Endothelial cell of hepatic sinusoid (primary cell): ENCODE results near the gene AADAC.
"Not testable (repeated sequence)": the region's sequence is repeated elsewhere in the genome, so short reads cannot be mapped to it uniquely, and the experiment has no call there.

Experiments used
- in situ Hi-C: cut with HindIII; loops from 2 replicates; pipeline ENCODE4 v1.10.0; 2017; ENCODE audit warnings: low sequenced_read_pairs

AADAC gene

GRCh38 chr3:151813799-151814198, at the start of gene AADAC:
AADAC (plus strand) TSS chr3:151814116; CDS start chr3:151814163, 47 bp downstream.
- in situ Hi-C loops, result no loop called here

GRCh38 chr3:151764699-151765098, 49.2 kb upstream of the AADAC start:
- in situ Hi-C loops, result not testable (repeated sequence)

GRCh38 chr3:151765685-151766084, 48.2 kb upstream of the AADAC start:
- in situ Hi-C loops, result no loop called here

- in situ Hi-C loops, result no loop called here
Observed at GRCh38 chr3:151766454-151766853, 47.5 kb upstream of the AADAC start.

- in situ Hi-C loops, result no loop called here
Observed at GRCh38 chr3:151768393-151768930, 45.5 kb upstream of the AADAC start.

GRCh38 chr3:151769175-151769574, 44.7 kb upstream of the AADAC start:
- in situ Hi-C loops, result no loop called here

- in situ Hi-C loops, result no loop called here
Observed at GRCh38 chr3:151770956-151771355, 43.0 kb upstream of the AADAC start.

GRCh38 chr3:151772825-151773480, 41.0 kb upstream of the AADAC start:
- in situ Hi-C loops, result no loop called here

GRCh38 chr3:151774235-151774634, 39.7 kb upstream of the AADAC start:
- in situ Hi-C loops, result no loop called here

- in situ Hi-C loops, result no loop called here
Observed at GRCh38 chr3:151774910-151775309, 39.0 kb upstream of the AADAC start.

- in situ Hi-C loops, result no loop called here
Observed at GRCh38 chr3:151775314-151776258, 38.3 kb upstream of the AADAC start.

- in situ Hi-C loops, result no loop called here
Observed at GRCh38 chr3:151776259-151776740, 37.6 kb upstream of the AADAC start.

- in situ Hi-C loops, result no loop called here
Observed at GRCh38 chr3:151777880-151778279, 36.0 kb upstream of the AADAC start.

- in situ Hi-C loops, result no loop called here
Observed at GRCh38 chr3:151787626-151788025, 26.3 kb upstream of the AADAC start.

- in situ Hi-C loops, result no loop called here
Observed at GRCh38 chr3:151788401-151788800, 25.5 kb upstream of the AADAC start.

- in situ Hi-C loops, result no loop called here
Observed at GRCh38 chr3:151789853-151790463, 24.0 kb upstream of the AADAC start.

GRCh38 chr3:151790763-151791162, 23.2 kb upstream of the AADAC start:
- in situ Hi-C loops, result not testable (repeated sequence)

GRCh38 chr3:151792411-151792810, 21.5 kb upstream of the AADAC start:
- in situ Hi-C loops, result no loop called here

- in situ Hi-C loops, result no loop called here
Observed at GRCh38 chr3:151793636-151794035, 20.3 kb upstream of the AADAC start.

- in situ Hi-C loops, result no loop called here
Observed at GRCh38 chr3:151794080-151794479, 19.8 kb upstream of the AADAC start.

GRCh38 chr3:151795276-151795675, 18.6 kb upstream of the AADAC start:
- in situ Hi-C loops, result no loop called here
